A673 (cell line): ENCODE data around the gene SLC36A3.

Experiments
- CTCF ChIP-seq: fragments of 300-800, 200-600 bp; sonication (generic); conservative IDR thresholded peaks from 2 replicates; pipeline ENCODE4 v1.5.1; 2017; ENCODE audit warnings: low read depth, mild to moderate bottlenecking, antibody characterized with exemption, low read length, moderate library complexity, mixed read lengths
- EZH2 ChIP-seq: fragments of 200-600 bp; sonication (generic); IDR thresholded peaks from 2 replicates; pipeline ENCODE4 v1.6.1; 2017; ENCODE audit warnings: borderline replicate concordance, low read depth, mild to moderate bottlenecking, mixed read lengths, antibody characterized with exemption, low read length; ENCODE audit not compliant: poor library complexity, severe bottlenecking

- no peak for TF ChIP-seq EZH2
- no peak for TF ChIP-seq CTCF
Observed at GRCh38 chr5:151318850-151319732, 15.5 kb upstream of the SLC36A3 start.
